ENCODE results near the gene DNAJC9. TPM values are rescaled to one million over a fixed set of nuclear protein-coding genes. Genes with fewer than 3 reads are reported as not detected.

DNAJC9 gene
- total and polyA plus RNA-seq, 2 experiments from 2014 or later = 19.8 to 21.1 TPM

- Histone ChIP-seq H3K36me3 (ENCODE audit: low read depth) (peaks cover 8% of the 10 kb centered on the region; the same call in 1 of the 2 replicates), H3K9ac (no peak overlapping the region), H3K9me3 (ENCODE audit: low read depth) (no peaks in the 10 kb centered on the region), H3F3A (ENCODE audit: insufficient read depth) (0 out of 2 replicates have a peak, but pooled peaks cover 4% of the 10 kb centered on the region), H3K9me2 (ENCODE audit: insufficient read depth) (no peaks in the 10 kb centered on the region), H3K27ac (no peak overlapping the region), H3K4me1 (ENCODE audit: insufficient read depth) (peaks cover 8% of the 10 kb centered on the region; the same call in 1 of the 2 replicates), H2AFZ (no peak overlapping the region), H3K4me3 (no peak overlapping the region), H4K20me1 (ENCODE audit: insufficient read depth) (no peaks in the 10 kb centered on the region), H3K4me2 (ENCODE audit: unreplicated experiment) (no peak overlapping the region), H3K79me2 (ENCODE audit: insufficient read depth) (no peaks in the 10 kb centered on the region; the same call in 1 of the 2 replicates), H3K27me3 (replicated peaks; ENCODE audit: insufficient read depth) (no peaks in the 10 kb centered on the region)
- no peak for DNase-seq
- in situ Hi-C loops (cut with MboI) = no loop called here
- no peak for TF ChIP-seq EZH2 (IDR thresholded peaks at IDR 0.05; ENCODE audit: insufficient read depth, poor library complexity, severe bottlenecking)
- TF ChIP-seq EZH2phosphoT487 (IDR thresholded peaks at IDR 0.05; ENCODE audit: insufficient read depth, low read depth) = no peak
- 77 to 88% methylated on average over 4 of the region's 4 CpGs for WGBS, 2 experiments (ENCODE audit: low coverage in 1 of 2, low lambda C conversion rate in 2 of 2, missing lambda C conversion rate in 2 of 2)
Observed at GRCh38 chr10:73211106-73211811, 35.8 kb downstream of the DNAJC9 start.

DNA sequence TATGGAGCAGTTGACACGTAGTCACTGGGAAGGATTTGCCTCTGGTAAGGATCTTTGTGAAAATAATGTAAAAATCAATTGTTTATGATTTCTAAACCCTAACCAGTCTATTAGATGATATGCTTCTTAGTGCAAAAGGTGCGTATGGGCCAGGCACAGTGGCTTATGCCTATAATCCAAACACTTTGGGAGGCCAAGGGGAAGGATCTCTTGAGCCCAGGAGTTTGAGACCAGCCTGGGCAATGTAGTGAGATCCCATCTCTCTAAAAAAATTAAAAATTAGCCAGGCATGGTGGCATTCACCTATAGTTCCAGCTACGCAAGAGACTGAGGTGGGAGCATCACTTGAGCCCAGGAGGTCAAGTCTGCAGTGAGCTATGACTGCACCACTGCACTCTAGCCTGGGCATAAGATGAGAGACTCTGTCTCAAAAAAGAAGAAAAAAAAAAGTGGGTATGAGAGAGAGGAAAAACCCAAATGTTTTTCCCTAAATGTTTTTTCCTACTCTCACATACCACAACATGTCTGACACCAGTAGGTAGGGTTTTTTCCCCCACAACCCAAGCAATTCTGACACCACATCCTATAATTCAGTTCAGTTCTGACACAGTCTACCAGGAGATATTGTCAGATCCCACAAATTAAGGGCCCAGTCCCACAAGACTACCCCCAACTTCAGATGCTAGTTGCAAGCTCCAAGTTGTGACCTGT lies 36.5 kb downstream of the DNAJC9 start:
- in situ Hi-C loops (cut with MboI) = no loop called here
- Histone ChIP-seq H3K4me3 (no peak overlapping the region), H3K27me3 (replicated peaks; ENCODE audit: insufficient read depth) (no peaks in the 10 kb centered on the region), H3K9me3 (ENCODE audit: low read depth) (no peaks in the 10 kb centered on the region), H4K20me1 (ENCODE audit: insufficient read depth) (no peaks in the 10 kb centered on the region), H3K4me1 (ENCODE audit: insufficient read depth) (peaks cover 8% of the 10 kb centered on the region; the same call in 1 of the 2 replicates), H3K4me2 (ENCODE audit: unreplicated experiment) (no peak overlapping the region), H3K9me2 (ENCODE audit: insufficient read depth) (no peaks in the 10 kb centered on the region), H2AFZ (no peak overlapping the region), H3F3A (ENCODE audit: insufficient read depth) (0 out of 2 replicates have a peak, but pooled peaks cover 4% of the 10 kb centered on the region), H3K36me3 (ENCODE audit: low read depth) (0 out of 2 replicates have a peak, but pooled peaks cover 6% of the 10 kb centered on the region), H3K9ac (no peak overlapping the region), H3K27ac (no peak overlapping the region), H3K79me2 (ENCODE audit: insufficient read depth) (no peaks in the 10 kb centered on the region; the same call in 1 of the 2 replicates)
- 93 to 100% methylated on average over 3 of the region's 3 CpGs for WGBS, 2 experiments (ENCODE audit: low coverage in 1 of 2, low lambda C conversion rate in 2 of 2, missing lambda C conversion rate in 2 of 2)
- DNase-seq = no peak
- TF ChIP-seq EZH2 (IDR thresholded peaks at IDR 0.05; ENCODE audit: insufficient read depth, poor library complexity, severe bottlenecking) (no peak), EZH2phosphoT487 (IDR thresholded peaks at IDR 0.05; ENCODE audit: insufficient read depth, low read depth) (no peak)

- Histone ChIP-seq H4K20me1 (ENCODE audit: insufficient read depth) (no peaks in the 10 kb centered on the region), H3K79me2 (ENCODE audit: insufficient read depth) (no peaks in the 10 kb centered on the region; the same call in 1 of the 2 replicates), H3K27ac (peak overlapping the region; percentile 12; the same call in 1 of the 2 replicates), H3K4me2 (ENCODE audit: unreplicated experiment) (no peak overlapping the region), H2AFZ (0 out of 2 replicates have a peak overlapping the region, but pooled peaks have one; percentile 3), H3K9ac (no peak overlapping the region), H3F3A (ENCODE audit: insufficient read depth) (0 out of 2 replicates have a peak, but pooled peaks cover 4% of the 10 kb centered on the region), H3K4me1 (ENCODE audit: insufficient read depth) (peaks cover 8% of the 10 kb centered on the region; the same call in 1 of the 2 replicates), H3K27me3 (replicated peaks; ENCODE audit: insufficient read depth) (no peaks in the 10 kb centered on the region), H3K9me2 (ENCODE audit: insufficient read depth) (no peaks in the 10 kb centered on the region), H3K4me3 (no peak overlapping the region), H3K9me3 (ENCODE audit: low read depth) (no peaks in the 10 kb centered on the region), H3K36me3 (ENCODE audit: low read depth) (0 out of 2 replicates have a peak, but pooled peaks cover 6% of the 10 kb centered on the region)
- TF ChIP-seq EZH2 (IDR thresholded peaks at IDR 0.05; ENCODE audit: insufficient read depth, poor library complexity, severe bottlenecking) = no peak
- TF ChIP-seq EZH2phosphoT487 (IDR thresholded peaks at IDR 0.05; ENCODE audit: insufficient read depth, low read depth) = no peak
- in situ Hi-C loops (cut with MboI) = no loop called here
- WGBS, 2 experiments (ENCODE audit: low coverage in 1 of 2, low lambda C conversion rate in 2 of 2, missing lambda C conversion rate in 2 of 2) = 60 to 77% methylated on average over 1 of the region's 1 CpG
- peak; percentile 66 for DNase-seq
Observed at GRCh38 chr10:73209705-73210104, 37.4 kb downstream of the DNAJC9 start.

- 27 to 31% methylated on average over 2 of the region's 2 CpGs for WGBS, 2 experiments (ENCODE audit: low coverage in 1 of 2, low lambda C conversion rate in 2 of 2, missing lambda C conversion rate in 2 of 2)
Observed at GRCh38 chr10:73207883-73208282, 39.2 kb downstream of the DNAJC9 start.

More at GRCh38 chr10:73207883-73208282, 39.2 kb downstream of the DNAJC9 start:
- Histone ChIP-seq H3K36me3 (ENCODE audit: low read depth) (0 out of 2 replicates have a peak, but pooled peaks cover 6% of the 10 kb centered on the region), H3K4me3 (no peak overlapping the region), H3F3A (ENCODE audit: insufficient read depth) (0 out of 2 replicates have a peak, but pooled peaks cover 4% of the 10 kb centered on the region), H3K4me2 (ENCODE audit: unreplicated experiment) (no peak overlapping the region), H3K9me3 (ENCODE audit: low read depth) (no peaks in the 10 kb centered on the region), H2AFZ (no peak overlapping the region), H3K27ac (no peak overlapping the region), H3K27me3 (replicated peaks; ENCODE audit: insufficient read depth) (no peaks in the 10 kb centered on the region), H3K4me1 (ENCODE audit: insufficient read depth) (peaks cover 8% of the 10 kb centered on the region; the same call in 1 of the 2 replicates), H4K20me1 (ENCODE audit: insufficient read depth) (no peaks in the 10 kb centered on the region), H3K79me2 (ENCODE audit: insufficient read depth) (no peaks in the 10 kb centered on the region), H3K9ac (no peak overlapping the region), H3K9me2 (ENCODE audit: insufficient read depth) (no peaks in the 10 kb centered on the region)
- TF ChIP-seq EZH2 (IDR thresholded peaks at IDR 0.05; ENCODE audit: insufficient read depth, poor library complexity, severe bottlenecking) = no peak
- TF ChIP-seq EZH2phosphoT487 (IDR thresholded peaks at IDR 0.05; ENCODE audit: insufficient read depth, low read depth) = no peak
- peak; percentile 17 for DNase-seq
- in situ Hi-C loops (cut with MboI) = no loop called here

All from GM23248 (cell line).